ENCODE data around the gene CD7. TPM values are rescaled to one million over a fixed set of nuclear protein-coding genes. Genes with fewer than 3 reads are reported as not detected.

The CD7 gene
- total and polyA plus RNA-seq, 10 donors: 14.8 to 60.1 (median 24.3) TPM

DNA sequence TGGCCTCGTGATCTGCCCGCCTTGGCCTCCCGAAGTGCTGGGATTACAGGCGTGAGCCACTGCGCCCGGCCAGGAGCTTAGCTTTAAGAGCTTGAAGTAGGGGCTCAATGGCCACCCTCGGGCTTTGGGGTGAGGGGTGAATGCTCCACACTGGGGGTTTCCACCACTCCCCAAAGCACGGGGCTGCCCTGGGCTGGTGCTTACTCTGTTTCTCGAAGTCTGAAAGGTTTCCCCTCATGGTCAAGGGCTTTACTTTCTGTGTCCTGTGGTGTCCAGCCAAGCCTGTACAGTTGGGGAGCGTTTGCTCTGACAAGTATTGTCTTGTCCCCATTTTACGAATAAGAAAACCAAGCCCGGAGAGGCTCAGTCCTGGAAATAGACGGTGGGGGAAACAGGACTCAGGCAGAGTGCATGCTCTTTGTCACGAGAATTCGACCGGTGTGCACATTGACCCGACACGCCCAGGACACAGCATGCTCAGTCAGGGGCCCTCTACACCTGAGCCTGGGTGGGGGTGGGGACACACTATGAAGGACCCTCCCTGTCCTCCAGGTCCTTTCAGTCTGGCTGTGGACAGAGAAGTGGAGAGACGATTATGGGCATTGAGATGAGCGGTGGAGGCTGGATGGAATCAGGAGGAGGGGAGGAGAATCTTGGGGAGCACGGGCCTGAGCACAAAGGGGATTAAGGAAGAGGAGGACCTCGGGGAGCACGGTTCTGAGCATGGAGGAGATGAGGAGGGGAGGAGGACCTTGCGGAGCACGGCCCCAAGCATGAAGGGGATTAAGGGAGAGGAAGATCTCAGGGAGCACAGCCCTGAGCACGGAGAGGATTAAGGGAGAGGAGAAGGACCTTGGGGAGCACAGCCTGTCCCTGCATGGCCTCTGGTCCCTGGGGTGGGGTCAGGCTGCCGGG lies 7.5 kb downstream of the CD7 start:
- Histone ChIP-seq H3K4me1 (peaks cover 0 to 23% (median 7%) of the 10 kb centered on the region in 6 donors), H3K27ac (no peak overlapping the region), H3K27me3 (replicated peaks in 1 of 7) (peaks cover 0 to 43% (median 13%) of the 10 kb centered on the region in 7 donors), H3K36me3 (peaks cover 0 to 10% (median 0%) of the 10 kb centered on the region in 6 donors), H3K4me3 (no peak overlapping the region), H3K9me3 (no peaks in the 10 kb centered on the region)
- TF ChIP-seq POLR2A (IDR thresholded peaks at IDR 0.05): no peak
- TF ChIP-seq CTCF (IDR thresholded peaks at IDR 0.05 in 8 of 11, conservative IDR thresholded peaks at IDR 0.05 in 3 of 11): no peak
- TF ChIP-seq POLR2AphosphoS5 (IDR thresholded peaks at IDR 0.05): no peak
- intact Hi-C loops (cut with DNase I; ENCODE audit: low total_unique reads): no loop called here
- no peak for DNase-seq
- WGBS, 5 donors: 82 to 92% (median 86%) methylated on average over 21 to 27 of the region's 27 CpGs

DNA sequence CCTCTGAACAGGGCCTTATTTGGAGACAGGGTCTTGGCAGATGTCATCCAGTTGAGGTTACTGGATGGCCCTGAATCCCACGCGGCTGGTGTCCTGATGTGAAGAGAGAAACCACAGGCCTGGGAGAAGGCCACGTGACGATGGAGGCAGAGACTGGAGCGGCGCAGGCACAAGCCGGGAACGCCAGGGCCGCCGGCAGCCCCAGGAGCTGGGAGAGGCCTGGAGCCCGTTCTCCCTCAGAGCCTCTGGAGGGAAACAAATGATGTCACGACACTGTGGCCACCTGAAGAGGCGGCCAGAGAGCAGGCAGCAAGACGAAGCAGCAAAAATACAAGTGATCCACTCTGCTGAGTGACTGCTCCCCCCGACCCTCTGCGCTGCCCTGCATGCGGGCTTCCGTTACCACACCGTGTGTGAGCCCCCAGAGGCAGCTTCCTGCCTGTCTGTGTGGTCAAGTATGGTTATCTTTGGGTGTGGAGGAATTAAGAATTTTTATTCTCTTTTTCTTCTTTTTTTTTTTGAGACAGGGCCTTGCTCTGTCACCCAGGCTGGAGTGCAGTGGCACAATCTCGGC lies 11.6 kb downstream of the CD7 start:
- Histone ChIP-seq H3K36me3 (no peaks in the 10 kb centered on the region), H3K4me3 (no peak overlapping the region), H3K4me1 (peaks cover 5 to 55% (median 35%) of the 10 kb centered on the region in 6 donors), H3K27me3 (replicated peaks in 1 of 7) (peaks cover 0 to 43% (median 7%) of the 10 kb centered on the region in 7 donors), H3K9me3 (no peaks in the 10 kb centered on the region), H3K27ac (peak overlapping the region in 3 of 8 donors; percentile 41 to 96 (median 49))
- TF ChIP-seq POLR2A (IDR thresholded peaks at IDR 0.05) (no peak), POLR2AphosphoS5 (IDR thresholded peaks at IDR 0.05) (no peak), CTCF (IDR thresholded peaks at IDR 0.05 in 8 of 11, conservative IDR thresholded peaks at IDR 0.05 in 3 of 11) (no peak)
- intact Hi-C loops (cut with DNase I; ENCODE audit: low total_unique reads): no loop called here
- DNase-seq: peak; percentile 76
- WGBS, 5 donors: 46 to 65% (median 47%) methylated on average over 19 to 20 of the region's 20 CpGs

DNA sequence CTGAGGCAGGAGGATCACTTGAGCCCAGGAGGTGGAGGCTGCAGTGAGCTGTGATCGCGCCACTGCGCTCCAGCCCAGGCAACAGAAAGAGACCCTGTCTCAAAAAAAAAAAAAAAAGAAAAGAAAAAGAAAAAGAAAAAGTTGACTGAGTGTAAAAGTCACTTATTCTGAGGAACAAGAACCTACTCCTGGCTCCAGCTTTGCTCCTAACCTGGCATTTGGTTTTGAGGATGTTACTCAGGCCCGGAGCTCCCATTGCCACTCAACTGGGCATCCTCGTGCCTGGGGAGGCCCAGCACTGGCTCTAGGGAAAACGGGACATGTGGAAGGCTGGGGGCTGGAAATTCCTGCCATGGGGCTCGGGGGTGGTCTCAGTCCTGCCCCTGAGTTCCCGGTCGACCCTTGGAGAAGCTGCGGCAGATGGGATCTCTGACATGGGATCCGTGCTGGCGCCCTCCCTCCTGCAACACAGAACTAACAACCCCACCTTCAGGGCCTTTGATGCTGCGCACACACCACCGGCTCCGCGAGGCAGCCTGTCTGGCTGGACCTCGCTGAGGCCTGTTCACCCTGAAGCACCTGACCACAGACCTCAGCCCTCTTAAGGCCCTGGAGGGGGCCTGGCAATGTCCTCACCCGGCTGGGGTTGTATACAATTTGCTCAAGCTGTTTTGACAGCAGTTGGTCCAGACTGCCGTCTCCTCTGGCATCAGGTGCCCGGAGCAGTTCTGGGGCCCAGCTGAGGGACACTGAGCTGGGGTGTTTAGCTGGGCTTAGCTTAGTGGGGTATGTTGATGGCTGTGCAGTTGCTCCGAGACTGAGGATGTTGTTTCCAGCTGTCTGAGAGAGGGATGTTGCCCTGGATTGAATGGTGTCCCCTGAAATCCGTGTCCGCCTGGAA lies 12.3 kb downstream of the CD7 start:
- Histone ChIP-seq H3K9me3 (no peaks in the 10 kb centered on the region), H3K4me1 (peaks cover 8 to 63% (median 42%) of the 10 kb centered on the region in 6 donors), H3K36me3 (no peaks in the 10 kb centered on the region), H3K27ac (peak overlapping the region in 3 of 8 donors; percentile 41 to 96 (median 49)), H3K27me3 (replicated peaks in 1 of 7) (peaks cover 0 to 37% (median 7%) of the 10 kb centered on the region in 7 donors), H3K4me3 (no peak overlapping the region)
- intact Hi-C loops (cut with DNase I; ENCODE audit: low total_unique reads): no loop called here
- WGBS, 5 donors: 82 to 90% (median 83%) methylated on average over 16 to 23 of the region's 23 CpGs
- TF ChIP-seq POLR2A (IDR thresholded peaks at IDR 0.05): no peak
- TF ChIP-seq POLR2AphosphoS5 (IDR thresholded peaks at IDR 0.05): no peak
- TF ChIP-seq CTCF (IDR thresholded peaks at IDR 0.05 in 8 of 11, conservative IDR thresholded peaks at IDR 0.05 in 3 of 11): no peak
- peak; percentile 72 for DNase-seq

All from spleen (tissue), 11 donors.